ENCODE results near the gene CCDC192. TPM values are rescaled to one million over a fixed set of nuclear protein-coding genes. Genes with fewer than 3 reads are reported as not detected.

Gene CCDC192
- total RNA-seq, 1 donor from 2014 or later: not detected

GRCh38 chr5:127872494-127872893 is 169.3 kb downstream of the CCDC192 start:
- DNase-seq (ENCODE audit: low read depth in 2 of 2): peak in 1 of 2 donors; percentile 96

- peak; percentile 69 to 82 for DNase-seq (ENCODE audit: low read depth in 2 of 2)
Observed at GRCh38 chr5:127875235-127876021, 172.2 kb downstream of the CCDC192 start.

GRCh38 chr5:127876384-127876783 is 173.2 kb downstream of the CCDC192 start:
- DNase-seq (ENCODE audit: low read depth in 2 of 2): no peak

- peak; percentile 35 to 75 for DNase-seq (ENCODE audit: low read depth in 2 of 2)
Observed at GRCh38 chr5:127878174-127878750, 175.1 kb downstream of the CCDC192 start.

- DNase-seq (ENCODE audit: low read depth in 2 of 2): no peak
Observed at GRCh38 chr5:127884416-127884815, 181.2 kb downstream of the CCDC192 start.

- DNase-seq (ENCODE audit: low read depth in 2 of 2): peak in 1 of 2 donors; percentile 51
Observed at GRCh38 chr5:127885176-127885575, 182.0 kb downstream of the CCDC192 start.

- DNase-seq (ENCODE audit: low read depth in 2 of 2): no peak
Observed at GRCh38 chr5:127886081-127886480, 182.9 kb downstream of the CCDC192 start.

- DNase-seq (ENCODE audit: low read depth in 2 of 2): peak; percentile 66 to 92
Observed at GRCh38 chr5:127887282-127887681, 184.1 kb downstream of the CCDC192 start.

GRCh38 chr5:127891942-127892341 is 188.8 kb downstream of the CCDC192 start:
- no peak for DNase-seq (ENCODE audit: low read depth in 2 of 2)

GRCh38 chr5:127892467-127893207 is 189.4 kb downstream of the CCDC192 start:
- peak in 1 of 2 donors; percentile 86 for DNase-seq (ENCODE audit: low read depth in 2 of 2)

- DNase-seq (ENCODE audit: low read depth in 2 of 2): no peak
Observed at GRCh38 chr5:127893232-127893631, 190.0 kb downstream of the CCDC192 start.

- no peak for DNase-seq (ENCODE audit: low read depth in 2 of 2)
Observed at GRCh38 chr5:127894461-127894860, 191.3 kb downstream of the CCDC192 start.

- DNase-seq (ENCODE audit: low read depth in 2 of 2): no peak
Observed at GRCh38 chr5:127898551-127899213, 195.5 kb downstream of the CCDC192 start.

GRCh38 chr5:127899214-127899610 is 196.0 kb downstream of the CCDC192 start:
- DNase-seq (ENCODE audit: low read depth in 2 of 2): no peak

- DNase-seq (ENCODE audit: low read depth in 2 of 2): no peak
Observed at GRCh38 chr5:127906562-127907204, 203.5 kb downstream of the CCDC192 start.

GRCh38 chr5:127907907-127908306 is 204.7 kb downstream of the CCDC192 start:
- DNase-seq (ENCODE audit: low read depth in 2 of 2): no peak

GRCh38 chr5:127909066-127909465 is 205.9 kb downstream of the CCDC192 start:
- peak in 1 of 2 donors; percentile 70 for DNase-seq (ENCODE audit: low read depth in 2 of 2)

GRCh38 chr5:127909821-127910220 is 206.6 kb downstream of the CCDC192 start:
- peak in 1 of 2 donors; percentile 75 for DNase-seq (ENCODE audit: low read depth in 2 of 2)

- DNase-seq (ENCODE audit: low read depth in 2 of 2): peak in 1 of 2 donors; percentile 59
Observed at GRCh38 chr5:127910307-127910956, 207.2 kb downstream of the CCDC192 start.

- DNase-seq (ENCODE audit: low read depth in 2 of 2): no peak
Observed at GRCh38 chr5:127911619-127912018, 208.4 kb downstream of the CCDC192 start.

GRCh38 chr5:127912411-127912810 is 209.2 kb downstream of the CCDC192 start:
- no peak for DNase-seq (ENCODE audit: low read depth in 2 of 2)
